GM13977 (cell line): ENCODE results near the gene CLTB.
A peak's percentile ranks its signal among the peaks of the same experiment; 100 is the strongest.

Experiments used
- DNase-seq: peaks from one replicate; pipeline ENCODE4 v3.0.0; 2012; ENCODE audit warnings: low spot score
- in situ Hi-C: fragments of 300-500 bp; cut with MboI; formaldehyde crosslinking; loops from one replicate; pipeline ENCODE4 v1.12.0; 2022; ENCODE audit warnings: low sequenced_read_pairs, low pct_unique_long_range_greater_than_20kb, mixed read lengths, inconsistent platforms; ENCODE audit not compliant: unreplicated experiment
- TF ChIP-seq, protein P1 (sequence below): IDR thresholded peaks from 2 replicates; pipeline ENCODE4 v1.5.1; 2012; ENCODE audit warnings: mild to moderate bottlenecking, control low read depth; ENCODE audit not compliant: insufficient read depth; ENCODE audit errors: extremely low read depth, missing control alignments

The CLTB gene

GRCh38 chr5:176379881-176380280 lies 36.5 kb downstream of the CLTB start:
- peak; percentile 49 for DNase-seq
- in situ Hi-C loops: no loop called here
- TF ChIP-seq, protein P1, sequence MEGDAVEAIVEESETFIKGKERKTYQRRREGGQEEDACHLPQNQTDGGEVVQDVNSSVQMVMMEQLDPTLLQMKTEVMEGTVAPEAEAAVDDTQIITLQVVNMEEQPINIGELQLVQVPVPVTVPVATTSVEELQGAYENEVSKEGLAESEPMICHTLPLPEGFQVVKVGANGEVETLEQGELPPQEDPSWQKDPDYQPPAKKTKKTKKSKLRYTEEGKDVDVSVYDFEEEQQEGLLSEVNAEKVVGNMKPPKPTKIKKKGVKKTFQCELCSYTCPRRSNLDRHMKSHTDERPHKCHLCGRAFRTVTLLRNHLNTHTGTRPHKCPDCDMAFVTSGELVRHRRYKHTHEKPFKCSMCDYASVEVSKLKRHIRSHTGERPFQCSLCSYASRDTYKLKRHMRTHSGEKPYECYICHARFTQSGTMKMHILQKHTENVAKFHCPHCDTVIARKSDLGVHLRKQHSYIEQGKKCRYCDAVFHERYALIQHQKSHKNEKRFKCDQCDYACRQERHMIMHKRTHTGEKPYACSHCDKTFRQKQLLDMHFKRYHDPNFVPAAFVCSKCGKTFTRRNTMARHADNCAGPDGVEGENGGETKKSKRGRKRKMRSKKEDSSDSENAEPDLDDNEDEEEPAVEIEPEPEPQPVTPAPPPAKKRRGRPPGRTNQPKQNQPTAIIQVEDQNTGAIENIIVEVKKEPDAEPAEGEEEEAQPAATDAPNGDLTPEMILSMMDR: no peak

DNA sequence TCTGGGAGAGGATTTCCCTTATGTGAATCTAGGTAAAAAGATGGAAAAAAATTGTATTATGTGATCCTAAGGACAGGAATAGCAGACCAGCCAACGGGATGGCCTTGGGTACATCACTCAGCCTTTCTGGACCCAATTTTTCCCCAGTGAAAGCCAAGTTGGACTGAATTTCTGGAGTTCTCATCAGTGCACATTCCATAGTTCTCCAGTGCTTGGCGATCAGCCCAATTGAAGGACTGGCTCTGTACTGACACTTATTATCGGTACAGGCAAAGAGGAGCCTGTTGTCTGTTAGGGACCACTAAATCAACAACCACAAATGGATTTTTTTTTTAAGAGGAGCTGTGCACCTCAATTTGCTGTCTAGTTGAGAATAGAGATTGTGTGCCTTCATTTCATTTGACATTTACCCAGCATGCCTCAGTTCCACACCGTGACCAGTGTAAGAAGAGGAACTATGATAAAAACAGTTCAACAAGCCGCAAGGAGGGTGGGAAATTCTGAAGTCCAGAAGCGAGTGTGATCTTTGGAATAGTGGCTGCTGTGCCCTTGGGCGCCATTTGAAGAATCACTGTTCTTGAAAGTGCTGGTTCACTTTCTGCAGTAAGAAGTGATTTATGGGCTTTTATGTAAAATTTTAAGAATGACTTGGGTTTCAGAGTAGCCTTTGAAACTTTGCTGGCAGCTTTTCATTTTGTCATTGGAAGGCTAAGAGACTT lies 43.1 kb downstream of the CLTB start:
- TF ChIP-seq, protein P1: no peak
- DNase-seq: no peak

GRCh38 chr5:176371621-176372539 lies 44.5 kb downstream of the CLTB start:
- in situ Hi-C loops: no loop called here
- TF ChIP-seq, protein P1: no peak

More for the DNA sequence above, 43.1 kb downstream of the CLTB start:
- in situ Hi-C loops: no loop called here

GRCh38 chr5:176369934-176370711 lies 46.2 kb downstream of the CLTB start:
- in situ Hi-C loops: no loop called here
- TF ChIP-seq, protein P1: no peak
- no peak for DNase-seq

More at GRCh38 chr5:176371621-176372539, 44.5 kb downstream of the CLTB start:
- DNase-seq: no peak

DNA sequence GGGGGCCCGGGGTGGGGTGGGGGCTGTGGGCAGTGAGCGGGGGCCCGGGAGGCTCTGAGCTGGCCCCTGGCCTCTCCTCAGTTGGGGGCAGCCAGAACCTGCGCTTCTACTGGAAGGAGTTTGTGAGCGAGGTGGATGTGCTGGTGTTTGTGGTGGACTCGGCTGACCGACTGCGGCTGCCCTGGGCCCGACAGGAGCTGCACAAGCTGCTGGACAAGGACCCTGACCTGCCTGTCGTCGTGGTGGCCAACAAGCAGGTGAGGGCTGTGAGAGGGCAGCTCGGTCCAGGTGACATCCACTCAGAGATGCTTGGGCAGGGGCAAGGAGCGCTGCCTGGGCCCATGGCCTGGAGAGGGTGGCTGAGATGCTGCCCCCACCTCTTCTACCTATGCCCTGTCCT lies 47.6 kb downstream of the CLTB start:
- DNase-seq: no peak
- TF ChIP-seq, protein P1: no peak
- in situ Hi-C loops: no loop called here
